B cell (primary cell): ENCODE results near the gene TECPR2.

Experiments used
- CTCF ChIP-seq: fragments of 200-600 bp; IDR thresholded peaks from one replicate; pipeline ENCODE4 v1.8.0; 2022; ENCODE audit warnings: antibody characterized with exemption, mild to moderate bottlenecking
- EZH2 ChIP-seq: IDR thresholded peaks from 2 replicates; pipeline ENCODE4 v1.6.1; 2012; ENCODE audit warnings: borderline replicate concordance, low read depth, mild to moderate bottlenecking, moderate library complexity, low read length; ENCODE audit not compliant: insufficient read depth, poor library complexity, severe bottlenecking

- TF ChIP-seq CTCF (no peak), EZH2 (no peak)
Observed at GRCh38 chr14:102461490-102462338, 99.0 kb downstream of the TECPR2 start.
